ENCODE measurements around the gene THADA.
A peak's percentile ranks its signal among the peaks of the same experiment; 100 is the strongest.

THADA gene

GRCh38 chr2:43269074-43269572 lies 326.7 kb downstream of the THADA start:
- no peak for DNase-seq

GRCh38 chr2:43268066-43268953 lies 327.5 kb downstream of the THADA start:
- no peak for DNase-seq

- no peak for DNase-seq
Observed at GRCh38 chr2:43267381-43267780, 328.5 kb downstream of the THADA start.

DNA sequence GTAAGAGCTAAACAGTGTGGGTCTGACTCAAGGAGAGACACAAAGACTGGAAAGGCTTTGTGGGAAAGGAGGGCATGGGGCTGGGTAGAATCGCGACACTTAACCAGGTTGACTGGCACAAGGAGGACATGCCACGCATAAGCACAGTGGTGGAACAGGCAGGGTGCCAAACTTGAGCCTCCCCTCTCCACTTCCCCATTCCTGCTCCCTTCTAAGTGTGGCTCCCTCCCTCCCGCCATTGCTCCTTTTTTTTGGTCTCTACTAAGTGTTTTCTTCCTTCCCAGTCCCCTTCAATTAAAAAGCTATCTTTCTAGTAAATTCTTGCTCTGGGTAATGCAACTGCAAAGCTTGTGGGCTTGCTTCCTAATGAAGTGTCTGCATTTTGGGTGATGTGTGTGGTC lies 329.1 kb downstream of the THADA start:
- DNase-seq: peak; percentile 53

- no peak for DNase-seq
Observed at GRCh38 chr2:43265421-43265820, 330.4 kb downstream of the THADA start.

- no peak for DNase-seq
Observed at GRCh38 chr2:43265001-43265400, 330.8 kb downstream of the THADA start.

DNA sequence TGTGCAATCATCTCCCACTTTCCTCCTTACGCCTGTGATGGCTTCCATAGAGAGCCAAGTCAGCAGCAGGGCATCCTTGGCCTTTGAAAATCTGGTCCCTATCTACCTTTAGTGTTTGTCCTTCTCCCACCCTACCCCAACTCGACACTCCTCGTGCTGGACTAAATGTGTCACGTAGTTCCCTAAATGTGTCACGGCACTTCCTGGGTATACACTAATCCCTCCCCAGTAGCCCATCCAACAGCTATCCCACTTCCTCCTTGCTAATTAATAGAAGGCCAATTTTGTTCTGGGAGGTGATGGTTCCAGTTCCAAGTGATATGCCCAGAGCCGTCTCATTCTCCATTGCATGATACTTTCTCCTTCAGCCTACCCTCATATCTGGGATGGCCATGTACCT lies 332.9 kb downstream of the THADA start:
- DNase-seq: no peak

GRCh38 chr2:43262239-43262638 lies 333.6 kb downstream of the THADA start:
- no peak for DNase-seq

GRCh38 chr2:43259512-43259911 lies 336.3 kb downstream of the THADA start:
- DNase-seq: no peak

DNA sequence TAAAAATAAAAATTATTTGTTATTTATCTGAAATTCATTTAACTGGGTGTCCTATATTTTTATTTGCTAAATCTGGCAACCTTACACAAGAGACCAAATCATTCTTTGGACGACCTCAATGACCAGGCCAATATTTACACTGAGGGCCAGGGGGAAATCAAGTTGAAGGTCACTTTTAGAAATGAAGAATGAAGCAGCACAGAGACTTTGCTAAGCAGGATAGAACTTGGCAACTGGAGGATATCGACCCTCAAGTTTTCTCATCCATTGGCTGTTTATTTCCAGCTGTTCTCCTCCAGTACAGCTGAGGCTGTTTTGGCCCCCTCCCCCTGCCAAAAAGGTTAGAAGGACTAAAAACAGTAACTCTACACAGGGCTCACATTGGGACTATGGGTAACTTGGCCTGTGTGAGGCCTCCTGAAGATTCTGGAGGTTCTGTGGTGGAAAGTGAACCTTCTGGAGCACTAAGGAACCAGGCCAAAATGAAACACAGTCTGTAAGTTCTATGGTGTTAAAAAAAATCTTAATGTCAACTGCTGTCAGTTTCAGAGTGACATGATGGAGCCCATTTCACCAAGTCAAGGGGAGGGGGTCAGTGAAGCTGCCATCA lies 337.2 kb downstream of the THADA start:
- DNase-seq: no peak

- no peak for DNase-seq
Observed at GRCh38 chr2:43255296-43255910, 340.4 kb downstream of the THADA start.

DNA sequence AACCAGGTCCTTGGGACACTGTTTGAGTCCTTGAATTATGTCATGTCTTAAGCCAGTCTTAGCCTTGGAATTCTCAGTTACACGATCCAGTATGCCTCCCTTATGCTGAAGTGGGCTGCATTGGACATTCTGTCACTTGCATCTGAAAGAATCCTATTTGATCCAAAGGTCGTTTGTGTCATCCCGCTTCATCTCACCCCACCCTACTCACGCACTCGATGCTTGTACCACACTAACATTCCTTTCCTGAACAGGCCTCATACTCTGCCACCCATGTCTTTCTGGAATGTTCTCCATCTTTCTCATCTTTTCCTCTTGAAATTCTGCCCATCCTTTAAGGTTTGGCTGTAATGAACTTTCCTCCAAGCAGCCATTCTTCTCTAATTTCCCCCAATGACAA lies 341.5 kb downstream of the THADA start:
- DNase-seq: no peak

- no peak for DNase-seq
Observed at GRCh38 chr2:43251171-43251731, 344.6 kb downstream of the THADA start.

DNA sequence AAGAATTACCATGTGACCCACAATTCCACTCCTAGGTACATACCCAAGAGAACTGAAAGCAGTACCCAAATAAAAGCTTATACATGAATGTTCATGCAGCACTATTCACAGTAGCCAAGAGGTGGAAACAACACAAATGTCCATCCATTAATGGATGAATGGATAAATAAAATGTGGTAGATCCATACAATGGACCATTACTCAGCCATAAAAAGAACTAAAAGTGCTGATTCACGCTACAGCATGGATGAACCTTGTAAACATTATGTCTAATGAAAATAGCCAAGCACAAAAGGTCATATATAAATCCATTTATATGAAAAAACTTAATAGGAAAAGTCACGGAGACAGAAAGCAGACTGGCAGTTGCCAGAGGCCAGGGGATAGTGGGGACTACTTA lies 345.8 kb downstream of the THADA start:
- no peak for DNase-seq

- DNase-seq: no peak
Observed at GRCh38 chr2:43248621-43249020, 347.2 kb downstream of the THADA start.

DNA sequence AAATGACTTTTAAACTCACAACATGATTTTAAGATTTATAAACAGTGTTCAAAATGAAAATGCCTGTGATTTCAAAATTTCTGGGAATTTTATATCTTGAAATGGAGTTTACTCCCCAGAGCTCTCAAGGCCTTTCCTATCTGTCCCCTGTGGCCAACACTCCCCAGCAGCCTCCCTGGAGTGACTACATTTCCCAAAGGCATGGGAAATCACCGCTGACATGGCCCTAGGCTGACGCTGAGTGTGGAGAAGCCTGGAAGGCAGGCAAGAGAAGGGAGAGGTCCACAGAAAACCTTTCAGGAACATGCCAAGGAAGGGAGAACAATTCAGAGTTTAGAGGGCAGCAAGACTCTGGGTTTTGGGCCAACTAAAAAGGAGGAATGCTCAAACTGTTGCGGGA lies 349.2 kb downstream of the THADA start:
- DNase-seq: no peak

GRCh38 chr2:43241558-43241957 lies 354.3 kb downstream of the THADA start:
- no peak for DNase-seq

- no peak for DNase-seq
Observed at GRCh38 chr2:43240766-43241150, 355.1 kb downstream of the THADA start.

- DNase-seq: no peak
Observed at GRCh38 chr2:43239981-43240765, 355.7 kb downstream of the THADA start.

GRCh38 chr2:43238813-43239212 lies 357.0 kb downstream of the THADA start:
- no peak for DNase-seq

GRCh38 chr2:43238176-43238575 lies 357.7 kb downstream of the THADA start:
- DNase-seq: no peak

Measured in GDM1 (cell line).